Effector memory CD4-positive, alpha-beta T cell (primary cell): Measurements from ENCODE around the gene TRPM2.

Experiments used
- DNase-seq, 3 donors: peaks; one replicate each; pipeline ENCODE4 v3.0.0-alpha.2; 2020
- H3K27ac ChIP-seq: 2 replicates; pipeline ENCODE4 v1.7.0; 2013; ENCODE audit warnings: mild to moderate bottlenecking, low read length, moderate library complexity; ENCODE audit not compliant: insufficient read depth, poor library complexity, severe bottlenecking
- H3K27me3 ChIP-seq: replicated peaks from 2 replicates; pipeline ENCODE4 v1.7.0; 2013; ENCODE audit warnings: mild to moderate bottlenecking, low read length; ENCODE audit not compliant: insufficient read depth, control insufficient read depth, poor library complexity, severe bottlenecking
- H3K36me3 ChIP-seq: 2 replicates; pipeline ENCODE4 v1.7.0; 2013; ENCODE audit warnings: mild to moderate bottlenecking, low read length, moderate library complexity; ENCODE audit not compliant: control insufficient read depth, insufficient read depth
- H3K4me1 ChIP-seq: 2 replicates; pipeline ENCODE4 v1.7.0; 2013; ENCODE audit warnings: low read length, mild to moderate bottlenecking; ENCODE audit not compliant: control insufficient read depth, insufficient read depth, poor library complexity, severe bottlenecking
- H3K4me3 ChIP-seq: 2 replicates; pipeline ENCODE4 v1.7.0; 2013; ENCODE audit warnings: low read length, low read depth, mild to moderate bottlenecking; ENCODE audit not compliant: insufficient read depth, poor library complexity, severe bottlenecking
- H3K9me3 ChIP-seq: 2 replicates; pipeline ENCODE4 v1.7.0; 2013; ENCODE audit warnings: mild to moderate bottlenecking, low read length, moderate library complexity; ENCODE audit not compliant: control insufficient read depth

Gene TRPM2

GRCh38 chr21:44381874-44382273, 28.5 kb downstream of the TRPM2 start:
- DNase-seq: no peak
- no peaks in the 10 kb centered on the region for H3K4me1 ChIP-seq
- H3K4me3 ChIP-seq: no peak overlapping the region
- no peak overlapping the region for H3K27ac ChIP-seq
- no peaks in the 10 kb centered on the region for H3K9me3 ChIP-seq
- H3K36me3 ChIP-seq: no peaks in the 10 kb centered on the region
- H3K27me3 ChIP-seq: no peaks in the 10 kb centered on the region

- no peaks in the 10 kb centered on the region for H3K27me3 ChIP-seq
- no peak overlapping the region for H3K27ac ChIP-seq
- H3K4me3 ChIP-seq: no peak overlapping the region
- no peak for DNase-seq
- H3K4me1 ChIP-seq: no peaks in the 10 kb centered on the region
- no peaks in the 10 kb centered on the region for H3K36me3 ChIP-seq
- no peaks in the 10 kb centered on the region for H3K9me3 ChIP-seq
Observed at GRCh38 chr21:44382536-44382935, 29.1 kb downstream of the TRPM2 start.

- H3K9me3 ChIP-seq: no peaks in the 10 kb centered on the region
- H3K36me3 ChIP-seq: no peaks in the 10 kb centered on the region
- H3K27ac ChIP-seq: no peak overlapping the region
- DNase-seq: no peak
- no peaks in the 10 kb centered on the region for H3K4me1 ChIP-seq
- no peak overlapping the region for H3K4me3 ChIP-seq
- H3K27me3 ChIP-seq: no peaks in the 10 kb centered on the region
Observed at GRCh38 chr21:44383216-44383615, 29.8 kb downstream of the TRPM2 start.

GRCh38 chr21:44384968-44385367, 31.5 kb downstream of the TRPM2 start:
- Histone ChIP-seq H3K27me3 (no peaks in the 10 kb centered on the region), H3K36me3 (no peaks in the 10 kb centered on the region), H3K9me3 (no peaks in the 10 kb centered on the region), H3K4me3 (no peak overlapping the region), H3K27ac (no peak overlapping the region), H3K4me1 (no peaks in the 10 kb centered on the region)
- DNase-seq: no peak

GRCh38 chr21:44389335-44389734, 35.9 kb downstream of the TRPM2 start:
- H3K4me1 ChIP-seq: no peaks in the 10 kb centered on the region
- DNase-seq: no peak
- no peaks in the 10 kb centered on the region for H3K9me3 ChIP-seq
- H3K36me3 ChIP-seq: no peaks in the 10 kb centered on the region
- H3K27me3 ChIP-seq: no peaks in the 10 kb centered on the region
- no peak overlapping the region for H3K4me3 ChIP-seq
- H3K27ac ChIP-seq: no peak overlapping the region

GRCh38 chr21:44390886-44391285, 37.5 kb downstream of the TRPM2 start:
- no peak overlapping the region for H3K4me3 ChIP-seq
- DNase-seq: no peak
- no peaks in the 10 kb centered on the region for H3K27me3 ChIP-seq
- H3K36me3 ChIP-seq: no peaks in the 10 kb centered on the region
- no peaks in the 10 kb centered on the region for H3K4me1 ChIP-seq
- H3K27ac ChIP-seq: no peak overlapping the region
- H3K9me3 ChIP-seq: no peaks in the 10 kb centered on the region

GRCh38 chr21:44391345-44392091, 38.1 kb downstream of the TRPM2 start:
- H3K36me3 ChIP-seq: no peaks in the 10 kb centered on the region
- no peaks in the 10 kb centered on the region for H3K4me1 ChIP-seq
- no peak for DNase-seq
- no peak overlapping the region for H3K4me3 ChIP-seq
- no peak overlapping the region for H3K27ac ChIP-seq
- no peaks in the 10 kb centered on the region for H3K27me3 ChIP-seq
- H3K9me3 ChIP-seq: no peaks in the 10 kb centered on the region

GRCh38 chr21:44392185-44392584, 38.8 kb downstream of the TRPM2 start:
- no peaks in the 10 kb centered on the region for H3K27me3 ChIP-seq
- DNase-seq: no peak
- H3K27ac ChIP-seq: no peak overlapping the region
- no peaks in the 10 kb centered on the region for H3K36me3 ChIP-seq
- no peak overlapping the region for H3K4me3 ChIP-seq
- no peaks in the 10 kb centered on the region for H3K4me1 ChIP-seq
- H3K9me3 ChIP-seq: no peaks in the 10 kb centered on the region

GRCh38 chr21:44392916-44393315, 39.5 kb downstream of the TRPM2 start:
- H3K4me1 ChIP-seq: no peaks in the 10 kb centered on the region
- H3K27ac ChIP-seq: no peak overlapping the region
- H3K9me3 ChIP-seq: no peaks in the 10 kb centered on the region
- H3K4me3 ChIP-seq: no peak overlapping the region
- no peaks in the 10 kb centered on the region for H3K36me3 ChIP-seq
- no peaks in the 10 kb centered on the region for H3K27me3 ChIP-seq
- DNase-seq: no peak

GRCh38 chr21:44394733-44395132, 41.3 kb downstream of the TRPM2 start:
- no peak for DNase-seq

More at GRCh38 chr21:44394733-44395132, 41.3 kb downstream of the TRPM2 start:
- H3K4me3 ChIP-seq: no peak overlapping the region
- no peak overlapping the region for H3K27ac ChIP-seq
- H3K27me3 ChIP-seq: no peaks in the 10 kb centered on the region
- H3K4me1 ChIP-seq: no peaks in the 10 kb centered on the region
- H3K9me3 ChIP-seq: no peaks in the 10 kb centered on the region
- H3K36me3 ChIP-seq: no peaks in the 10 kb centered on the region
